ENCODE data around the gene AP5S1. TPM values are rescaled to one million over a fixed set of nuclear protein-coding genes. Genes with fewer than 3 reads are reported as not detected.

AP5S1 gene
- total and polyA plus RNA-seq, 2 of the 13 experiments (the other 11 are each of a cell fraction or from before 2014, with no cell fraction given): 7.9 to 23.2 TPM

- Histone ChIP-seq H3K4me3 (replicated peaks in 1 of 3; ENCODE audit: insufficient read depth in 1 of 3, low read depth in 2 of 3, low read length in 3 of 3) (no peak overlapping the region), H3K27me3 (ENCODE audit: control insufficient read depth in 1 of 2, insufficient read depth in 2 of 2, low read length in 2 of 2) (no peaks in the 10 kb centered on the region), H3K9ac (ENCODE audit: insufficient read depth, low read depth, low read length) (no peak overlapping the region), H3K27ac (ENCODE audit: extremely low read length, insufficient read depth, low read length) (no peak overlapping the region), H2AFZ (ENCODE audit: low read length) (no peak overlapping the region), H3K9me3 (ENCODE audit: low read length) (no peaks in the 10 kb centered on the region), H3K4me1 (ENCODE audit: insufficient read depth, low read length) (peaks cover 41% of the 10 kb centered on the region), H4K20me1 (ENCODE audit: insufficient read depth, low read length) (no peaks in the 10 kb centered on the region), H3K36me3 (replicated peaks in 1 of 2; ENCODE audit: control insufficient read depth in 1 of 2, insufficient read depth in 2 of 2, low read length in 2 of 2) (peaks cover 27 to 48% of the 10 kb centered on the region in 2 experiments), H3K4me2 (ENCODE audit: low read depth, low read length) (no peak overlapping the region), H3K79me2 (ENCODE audit: insufficient read depth, low read length) (peaks cover 5% of the 10 kb centered on the region)
- no peak for DNase-seq (ENCODE audit: low spot score)
- ATAC-seq: no peak
- no peak for FAIRE-seq
- WGBS (ENCODE audit: low lambda C conversion rate): 96% methylated on average over 14 of the region's 14 CpGs
- ChIA-PET CTCF (ENCODE audit: low intra/inter-chr PET ratio, low total read pairs) (no interaction called here), POLR2A (interaction anchor here (1.1 to 1.5 kb wide), 2 partner anchors 14 to 17 kb away, joined by 4 to 6 read pairs; partner anchors contain the start of gene AP5S1)
- no TSS peak for BruUV-seq (replicated peaks)
- TF ChIP-seq PITX1 (CRISPR knock-in tag; IDR thresholded peaks at IDR 0.05) (no peak), CENPX (CRISPR knock-in tag; IDR thresholded peaks at IDR 0.05) (no peak), ZNF672 (CRISPR knock-in tag; IDR thresholded peaks at IDR 0.05) (no peak), ISX (CRISPR knock-in tag; conservative IDR thresholded peaks at IDR 0.05) (no peak), LCORL (IDR thresholded peaks at IDR 0.05) (no peak), LCORL (CRISPR knock-in tag; IDR thresholded peaks at IDR 0.05) (no peak), SP5 (CRISPR knock-in tag; IDR thresholded peaks at IDR 0.05; ENCODE audit: borderline replicate concordance, low read depth) (no peak), ZNF335 (CRISPR knock-in tag; IDR thresholded peaks at IDR 0.05) (no peak), CTCF (CRISPR knock-in tag; IDR thresholded peaks at IDR 0.05) (no peak), ZNF234 (CRISPR knock-in tag; conservative IDR thresholded peaks at IDR 0.05) (no peak), FOXA1 (IDR thresholded peaks at IDR 0.05) (no peak), FOXA1 (CRISPR knock-in tag; IDR thresholded peaks at IDR 0.05) (no peak), ZNF784 (CRISPR knock-in tag; IDR thresholded peaks at IDR 0.05; ENCODE audit: borderline replicate concordance) (no peak), ZNF230 (CRISPR knock-in tag; IDR thresholded peaks at IDR 0.05) (no peak), SRSF1 (optimal IDR thresholded peaks at IDR 0.05; ENCODE audit: low read depth, low read length) (no peak), ZNF614 (CRISPR knock-in tag; IDR thresholded peaks at IDR 0.05; ENCODE audit: borderline replicate concordance) (no peak)
- in situ Hi-C loops (cut with HindIII; ENCODE audit: extremely low pct_ligation_motif_present, low pct_unique_long_range_greater_than_20kb): no loop called here
- intact Hi-C loops (cut with micrococcal nuclease; ENCODE audit: unreplicated experiment): no loop called here
Observed at GRCh38 chr20:3803289-3803688, 17.1 kb upstream of the AP5S1 start.

Measured in HepG2 (cell line).